Choroid plexus epithelial cell (primary cell): ENCODE results near the gene ZDHHC14.

Experiments used
- DNase-seq: peaks from one replicate; pipeline ENCODE4 v3.0.0-alpha.2; 2010; ENCODE audit warnings: low read depth
- H3K4me3 ChIP-seq: 2 replicates; pipeline ENCODE4 v1.5.1; 2011; ENCODE audit warnings: low read depth, mild to moderate bottlenecking, control low read depth, low read length, moderate library complexity
- TF ChIP-seq, protein P1 (sequence below): conservative IDR thresholded peaks from 2 replicates; pipeline ENCODE4 v1.5.1; 2011; ENCODE audit warnings: low read depth, mild to moderate bottlenecking, control low read depth, inconsistent platforms, low read length, moderate library complexity

Gene ZDHHC14

DNA sequence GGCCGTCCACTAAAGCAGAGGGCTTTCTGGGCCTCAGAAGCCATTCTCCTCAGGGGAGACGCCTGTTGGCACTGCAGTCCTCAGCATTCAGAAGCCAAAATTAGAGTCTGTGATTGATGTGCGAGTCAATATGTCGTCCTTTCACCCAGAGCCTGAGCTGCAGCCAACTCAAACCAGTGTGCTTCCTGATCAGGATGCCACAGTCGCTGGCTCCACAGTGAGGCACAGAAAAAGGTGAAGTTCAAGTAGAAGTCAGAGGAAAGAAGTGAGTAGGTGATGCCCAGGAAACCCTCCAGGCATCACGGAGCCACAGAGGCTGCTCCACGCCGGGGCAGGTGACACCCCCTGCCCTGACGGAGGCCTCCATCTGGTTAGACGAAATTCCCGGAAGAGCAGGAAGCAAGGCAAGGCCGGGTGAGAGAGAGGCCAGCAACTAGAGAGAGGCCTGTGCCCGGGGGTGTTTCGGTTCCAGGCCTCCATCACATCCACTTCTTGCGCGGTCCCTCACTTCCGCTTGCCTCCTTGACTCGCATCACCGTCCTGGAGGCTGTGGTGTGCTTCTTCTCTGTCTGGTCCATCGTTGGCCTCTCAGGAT is 264.3 kb downstream of the ZDHHC14 start:
- DNase-seq = no peak
- no peak overlapping the region for H3K4me3 ChIP-seq
- TF ChIP-seq, protein P1, sequence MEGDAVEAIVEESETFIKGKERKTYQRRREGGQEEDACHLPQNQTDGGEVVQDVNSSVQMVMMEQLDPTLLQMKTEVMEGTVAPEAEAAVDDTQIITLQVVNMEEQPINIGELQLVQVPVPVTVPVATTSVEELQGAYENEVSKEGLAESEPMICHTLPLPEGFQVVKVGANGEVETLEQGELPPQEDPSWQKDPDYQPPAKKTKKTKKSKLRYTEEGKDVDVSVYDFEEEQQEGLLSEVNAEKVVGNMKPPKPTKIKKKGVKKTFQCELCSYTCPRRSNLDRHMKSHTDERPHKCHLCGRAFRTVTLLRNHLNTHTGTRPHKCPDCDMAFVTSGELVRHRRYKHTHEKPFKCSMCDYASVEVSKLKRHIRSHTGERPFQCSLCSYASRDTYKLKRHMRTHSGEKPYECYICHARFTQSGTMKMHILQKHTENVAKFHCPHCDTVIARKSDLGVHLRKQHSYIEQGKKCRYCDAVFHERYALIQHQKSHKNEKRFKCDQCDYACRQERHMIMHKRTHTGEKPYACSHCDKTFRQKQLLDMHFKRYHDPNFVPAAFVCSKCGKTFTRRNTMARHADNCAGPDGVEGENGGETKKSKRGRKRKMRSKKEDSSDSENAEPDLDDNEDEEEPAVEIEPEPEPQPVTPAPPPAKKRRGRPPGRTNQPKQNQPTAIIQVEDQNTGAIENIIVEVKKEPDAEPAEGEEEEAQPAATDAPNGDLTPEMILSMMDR = no peak

DNA sequence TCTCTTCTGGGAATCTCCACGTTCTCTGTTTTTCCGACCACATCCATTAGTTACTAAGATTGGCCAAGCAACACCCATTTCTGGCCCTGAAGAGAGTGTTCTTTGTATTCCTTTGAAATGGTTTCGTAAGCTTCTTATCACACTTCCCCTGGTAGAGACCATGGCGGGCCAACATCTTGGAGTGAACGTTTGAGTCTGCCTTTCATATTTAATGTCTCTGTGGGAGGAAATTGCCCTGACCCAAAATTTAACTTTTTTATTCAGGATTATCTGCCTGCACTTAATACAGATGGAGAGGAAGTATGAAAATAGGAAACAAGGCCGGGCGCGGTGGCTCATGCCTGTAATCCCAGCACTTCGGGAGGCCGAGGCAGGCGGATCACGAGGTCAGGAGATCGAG is 265.0 kb downstream of the ZDHHC14 start:
- TF ChIP-seq, protein P1 = no peak
- no peak overlapping the region for H3K4me3 ChIP-seq
- no peak for DNase-seq

DNA sequence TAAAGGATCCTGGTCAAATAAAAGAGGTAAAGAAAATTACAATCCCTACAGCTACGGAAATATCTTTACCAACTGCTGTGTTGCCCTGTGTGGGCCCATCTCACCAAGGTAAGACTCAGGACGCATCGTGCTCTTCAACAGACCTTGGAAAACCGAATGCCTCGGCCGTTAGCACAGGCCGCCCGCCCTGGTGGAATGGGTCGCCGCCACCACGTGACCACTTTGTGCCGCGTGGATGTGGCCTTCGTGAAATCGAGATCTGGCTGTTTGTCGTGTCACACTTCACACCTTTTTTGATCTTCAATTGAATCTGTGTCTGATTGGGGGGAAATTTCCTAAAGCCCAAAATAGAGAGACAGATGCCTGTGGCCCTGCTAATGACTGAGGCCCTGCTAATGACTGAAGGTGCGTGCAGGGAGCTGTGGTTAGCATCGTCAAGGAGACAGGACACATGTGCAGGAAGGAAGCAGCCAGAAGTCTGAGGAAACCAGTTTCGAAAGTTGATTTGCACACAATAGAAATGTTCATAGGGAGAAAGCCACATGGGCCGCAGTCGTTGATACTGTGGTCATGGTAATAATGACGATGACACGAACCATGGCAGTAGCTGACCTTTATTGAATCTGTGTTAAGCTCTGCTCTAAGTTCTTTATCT is 266.4 kb downstream of the ZDHHC14 start:
- no peak overlapping the region for H3K4me3 ChIP-seq
- TF ChIP-seq, protein P1 = no peak
- no peak for DNase-seq

DNA sequence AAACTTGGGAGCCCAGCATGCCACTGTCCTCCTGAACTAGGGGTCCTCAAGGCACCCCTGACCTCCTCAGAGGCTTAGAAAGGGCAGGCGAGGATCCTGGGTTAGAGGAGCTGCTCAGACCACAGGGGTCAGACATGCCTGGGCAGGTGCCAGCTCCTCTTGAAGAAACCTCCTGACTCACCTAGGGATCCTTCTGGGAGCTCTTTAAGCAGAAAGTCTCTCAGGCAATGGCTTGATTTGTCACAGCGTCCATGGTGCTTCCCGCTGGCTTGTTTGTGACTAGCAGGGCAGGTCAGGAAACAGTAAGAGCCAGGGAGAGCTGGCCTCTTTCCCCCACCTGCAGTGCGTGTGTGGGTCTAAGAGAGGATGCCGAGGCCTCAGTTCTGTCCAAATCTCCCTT is 267.6 kb downstream of the ZDHHC14 start:
- TF ChIP-seq, protein P1 = no peak
- no peak overlapping the region for H3K4me3 ChIP-seq
- no peak for DNase-seq

DNA sequence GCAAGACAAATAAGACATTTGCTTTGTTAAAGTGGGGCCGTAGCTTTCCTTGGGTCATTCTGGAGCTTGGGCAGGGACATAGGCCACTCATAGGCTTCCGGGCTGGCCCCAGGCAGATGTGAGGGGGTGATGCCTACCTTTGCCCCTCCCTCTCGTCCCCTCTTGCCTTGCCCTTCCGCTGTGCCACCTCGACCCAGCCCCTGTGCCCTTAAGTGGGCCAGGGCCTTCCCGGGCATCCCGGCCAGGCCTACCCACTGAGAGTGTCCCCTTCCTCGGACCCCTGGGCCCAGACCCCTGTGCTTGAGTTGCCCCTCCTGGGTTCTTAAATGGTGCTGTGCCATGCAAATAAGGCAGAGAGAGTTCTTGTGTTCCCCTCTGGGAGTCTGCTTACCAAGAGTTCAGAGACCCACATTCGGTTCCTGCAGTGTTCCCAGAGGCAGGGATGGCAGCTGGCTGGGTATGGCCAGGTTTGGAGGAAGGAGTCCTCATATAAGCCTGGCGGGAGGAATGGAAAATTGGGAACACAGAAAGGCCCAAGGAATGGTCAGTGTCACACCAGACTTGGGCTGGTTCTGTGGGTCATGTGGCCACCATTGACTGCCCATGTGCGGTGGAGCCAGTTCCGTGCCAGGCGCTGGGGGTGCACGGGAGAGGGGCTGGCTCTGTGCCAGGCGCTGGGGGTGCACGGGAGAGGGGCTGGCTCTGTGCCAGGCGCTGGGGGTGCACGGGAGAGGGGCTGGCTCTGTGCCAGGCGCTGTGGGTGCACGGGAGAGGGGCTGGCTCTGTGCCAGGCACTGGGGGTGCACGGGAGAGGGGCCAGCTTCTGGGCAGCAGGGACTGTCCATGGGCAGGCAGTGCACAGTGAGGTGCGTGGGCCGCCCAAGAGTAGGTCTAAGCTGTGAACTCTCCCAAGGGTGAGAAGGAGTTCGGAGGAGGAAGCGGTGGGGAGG is 268.6 kb downstream of the ZDHHC14 start:
- no peak overlapping the region for H3K4me3 ChIP-seq
- no peak for DNase-seq
- TF ChIP-seq, protein P1 = no peak

DNA sequence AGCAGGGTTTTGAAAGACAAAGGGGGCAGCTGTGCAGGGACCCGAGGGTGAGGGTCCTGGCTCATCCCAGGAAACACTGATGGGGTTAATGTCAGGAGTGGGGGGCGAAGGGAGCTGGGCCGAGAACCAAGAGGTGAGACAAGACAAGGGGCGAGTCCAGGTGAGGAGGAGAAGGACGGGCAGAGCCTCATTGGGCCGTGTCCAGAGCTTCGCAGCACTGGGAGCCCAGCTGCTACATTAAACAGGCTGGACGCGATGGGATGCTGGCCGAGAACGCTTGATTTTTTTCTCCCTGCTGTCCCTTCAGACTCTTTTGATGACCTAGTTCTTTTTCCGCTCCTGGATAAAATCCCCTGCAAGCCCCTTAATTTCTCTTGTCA is 269.3 kb downstream of the ZDHHC14 start:
- peak; percentile 18 for DNase-seq
- TF ChIP-seq, protein P1 = no peak
- H3K4me3 ChIP-seq = no peak overlapping the region
